ENCODE data around the gene TXNDC11. TPM values are rescaled to one million over a fixed set of nuclear protein-coding genes. Genes with fewer than 3 reads are reported as not detected.

TXNDC11 gene
- polyA plus RNA-seq, 2 of the 4 experiments (the other 2 are of a cell fraction), result 22.7 to 42.4 TPM

DNA sequence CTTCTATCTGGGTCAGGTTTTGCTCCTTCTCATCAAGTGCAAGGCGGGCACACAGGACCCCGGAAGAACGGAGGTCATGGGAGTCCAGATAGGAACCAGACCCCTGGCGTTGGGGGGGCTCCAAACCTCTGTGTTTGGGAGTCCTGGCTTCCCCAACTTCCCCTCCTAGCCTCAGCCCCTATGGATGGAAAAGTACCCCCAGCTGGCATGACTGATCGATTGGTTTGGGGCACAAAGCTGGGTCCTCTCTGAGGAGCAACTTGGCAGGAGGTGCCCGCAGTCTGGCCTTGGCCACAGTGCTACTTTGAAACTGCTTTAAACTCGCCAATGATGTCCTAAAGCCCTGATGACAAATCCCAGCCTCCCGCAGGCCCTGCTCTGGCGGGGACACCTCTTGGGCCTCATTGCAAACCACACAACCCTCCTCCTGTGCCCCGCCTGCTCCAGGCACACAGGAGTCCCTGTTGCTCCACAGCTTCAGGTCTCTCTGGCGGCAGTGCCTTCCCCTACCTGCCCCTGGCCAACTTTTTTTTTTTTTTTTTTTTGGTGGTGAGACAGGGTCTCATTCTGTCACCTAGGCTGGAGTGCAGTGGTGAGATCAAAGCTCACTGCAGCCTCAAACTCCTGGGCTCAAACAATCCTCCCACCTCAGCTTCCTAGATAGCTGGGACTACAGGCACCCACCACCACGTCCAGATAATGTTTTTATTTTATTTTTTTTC lies 112.5 kb downstream of the TXNDC11 start:
- H3K4me1 ChIP-seq, result peaks cover 26% of the 10 kb centered on the region
- ATAC-seq (no peak; a peak in 1 of 6 replicates), FAIRE-seq (no peak), DNase-seq (ENCODE audit: low read depth in 1 of 2, low spot score in 1 of 2) (no peak)
- CTCF ChIA-PET, result interaction anchor here (0.8 to 1.6 kb wide), 4 partner anchors 10 to 223 kb away, joined by 3 to 6 read pairs (median 4); no protein-coding TSS in a partner anchor
- H3K27ac ChIP-seq, result peak overlapping the region in 1 of 2 experiments; percentile 79; a peak in 3 of 6 replicates
- TF ChIP-seq HOXB5 (CRISPR knock-in tag; IDR thresholded peaks at IDR 0.05) (no peak), EHMT2 (IDR thresholded peaks at IDR 0.05; ENCODE audit: low read depth) (no peak)
- TF ChIP-seq, protein P1, sequence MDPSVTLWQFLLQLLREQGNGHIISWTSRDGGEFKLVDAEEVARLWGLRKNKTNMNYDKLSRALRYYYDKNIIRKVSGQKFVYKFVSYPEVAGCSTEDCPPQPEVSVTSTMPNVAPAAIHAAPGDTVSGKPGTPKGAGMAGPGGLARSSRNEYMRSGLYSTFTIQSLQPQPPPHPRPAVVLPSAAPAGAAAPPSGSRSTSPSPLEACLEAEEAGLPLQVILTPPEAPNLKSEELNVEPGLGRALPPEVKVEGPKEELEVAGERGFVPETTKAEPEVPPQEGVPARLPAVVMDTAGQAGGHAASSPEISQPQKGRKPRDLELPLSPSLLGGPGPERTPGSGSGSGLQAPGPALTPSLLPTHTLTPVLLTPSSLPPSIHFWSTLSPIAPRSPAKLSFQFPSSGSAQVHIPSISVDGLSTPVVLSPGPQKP (IDR thresholded peaks at IDR 0.05; ENCODE audit: low read depth, low read length), result no peak
- TF ChIP-seq, protein P2, sequence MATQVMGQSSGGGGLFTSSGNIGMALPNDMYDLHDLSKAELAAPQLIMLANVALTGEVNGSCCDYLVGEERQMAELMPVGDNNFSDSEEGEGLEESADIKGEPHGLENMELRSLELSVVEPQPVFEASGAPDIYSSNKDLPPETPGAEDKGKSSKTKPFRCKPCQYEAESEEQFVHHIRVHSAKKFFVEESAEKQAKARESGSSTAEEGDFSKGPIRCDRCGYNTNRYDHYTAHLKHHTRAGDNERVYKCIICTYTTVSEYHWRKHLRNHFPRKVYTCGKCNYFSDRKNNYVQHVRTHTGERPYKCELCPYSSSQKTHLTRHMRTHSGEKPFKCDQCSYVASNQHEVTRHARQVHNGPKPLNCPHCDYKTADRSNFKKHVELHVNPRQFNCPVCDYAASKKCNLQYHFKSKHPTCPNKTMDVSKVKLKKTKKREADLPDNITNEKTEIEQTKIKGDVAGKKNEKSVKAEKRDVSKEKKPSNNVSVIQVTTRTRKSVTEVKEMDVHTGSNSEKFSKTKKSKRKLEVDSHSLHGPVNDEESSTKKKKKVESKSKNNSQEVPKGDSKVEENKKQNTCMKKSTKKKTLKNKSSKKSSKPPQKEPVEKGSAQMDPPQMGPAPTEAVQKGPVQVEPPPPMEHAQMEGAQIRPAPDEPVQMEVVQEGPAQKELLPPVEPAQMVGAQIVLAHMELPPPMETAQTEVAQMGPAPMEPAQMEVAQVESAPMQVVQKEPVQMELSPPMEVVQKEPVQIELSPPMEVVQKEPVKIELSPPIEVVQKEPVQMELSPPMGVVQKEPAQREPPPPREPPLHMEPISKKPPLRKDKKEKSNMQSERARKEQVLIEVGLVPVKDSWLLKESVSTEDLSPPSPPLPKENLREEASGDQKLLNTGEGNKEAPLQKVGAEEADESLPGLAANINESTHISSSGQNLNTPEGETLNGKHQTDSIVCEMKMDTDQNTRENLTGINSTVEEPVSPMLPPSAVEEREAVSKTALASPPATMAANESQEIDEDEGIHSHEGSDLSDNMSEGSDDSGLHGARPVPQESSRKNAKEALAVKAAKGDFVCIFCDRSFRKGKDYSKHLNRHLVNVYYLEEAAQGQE (IDR thresholded peaks at IDR 0.05), result no peak
- no peaks in the 10 kb centered on the region for H3K9me3 ChIP-seq
- no peak overlapping the region for H3K4me3 ChIP-seq
- POLR2A ChIA-PET, result interaction anchor here (1.2 kb wide), 1 partner anchor 10 kb away, joined by 4 read pairs; no protein-coding TSS in a partner anchor
- WGBS (ENCODE audit: missing lambda C conversion rate), result 85% methylated on average over 12 of the region's 12 CpGs
- H3K4me2 ChIP-seq, result no peak overlapping the region

Small RNA genes lying within 50 kb of the gene (small RNA-seq; reads per million reads assigned to genes)
- gene RF00017, result 0 reads per million in 6 experiments

Other genes with a start within 250 kb of the TXNDC11 start
- gene LITAF, start 155.9 kb downstream of the TXNDC11 start, polyA plus RNA-seq (2011; rRNA removed), result 197 and 216 TPM in 2 replicates
- 197 to 227 TPM (median 218 TPM) in 3 replicates for gene LITAF, start 155.9 kb downstream of the TXNDC11 start, polyA plus RNA-seq (2017; fragmentation: RNase III; extraction: RNeasy Plus Mini Kit Qiagen cat#74134 plus additional on column Dnase treatment)
- 6.3 and 6.7 TPM in 2 replicates for gene SNN, start 74.4 kb downstream of the TXNDC11 start, polyA plus RNA-seq (2011; rRNA removed)
- gene SNN, start 74.4 kb downstream of the TXNDC11 start, polyA plus RNA-seq (2017; fragmentation: RNase III; extraction: RNeasy Plus Mini Kit Qiagen cat#74134 plus additional on column Dnase treatment), result 8.9 to 10.7 TPM (median 9.7 TPM) in 3 replicates
- 41.5 and 55.1 TPM in 2 replicates for gene ZC3H7A, start 54.4 kb upstream of the TXNDC11 start, polyA plus RNA-seq (2011; rRNA removed)
- gene ZC3H7A, start 54.4 kb upstream of the TXNDC11 start, polyA plus RNA-seq (2017; fragmentation: RNase III; extraction: RNeasy Plus Mini Kit Qiagen cat#74134 plus additional on column Dnase treatment), result 33.8 to 39.1 TPM (median 36.8 TPM) in 3 replicates
- gene RSL1D1, start 108.7 kb upstream of the TXNDC11 start, polyA plus RNA-seq (2011; rRNA removed), result 211 and 330 TPM in 2 replicates
- 205 to 251 TPM (median 209 TPM) in 3 replicates for gene RSL1D1, start 108.7 kb upstream of the TXNDC11 start, polyA plus RNA-seq (2017; fragmentation: RNase III; extraction: RNeasy Plus Mini Kit Qiagen cat#74134 plus additional on column Dnase treatment)
- gene GSPT1, start 173.1 kb upstream of the TXNDC11 start, polyA plus RNA-seq (2011; rRNA removed), result 174 and 215 TPM in 2 replicates
- gene GSPT1, start 173.1 kb upstream of the TXNDC11 start, polyA plus RNA-seq (2017; fragmentation: RNase III; extraction: RNeasy Plus Mini Kit Qiagen cat#74134 plus additional on column Dnase treatment), result 163 to 169 TPM (median 167 TPM) in 3 replicates
- gene NPIPB2, start 199.2 kb upstream of the TXNDC11 start, polyA plus RNA-seq (2011; rRNA removed), result 6.6 and 16.4 TPM in 2 replicates
- 2.7 to 3.6 TPM (median 3.0 TPM) in 3 replicates for gene NPIPB2, start 199.2 kb upstream of the TXNDC11 start, polyA plus RNA-seq (2017; fragmentation: RNase III; extraction: RNeasy Plus Mini Kit Qiagen cat#74134 plus additional on column Dnase treatment)
- gene TNFRSF17, start 222.4 kb upstream of the TXNDC11 start, polyA plus RNA-seq (2011; rRNA removed), result not detected in 2 replicates
- gene TNFRSF17, start 222.4 kb upstream of the TXNDC11 start, polyA plus RNA-seq (2017; fragmentation: RNase III; extraction: RNeasy Plus Mini Kit Qiagen cat#74134 plus additional on column Dnase treatment), result not detected in 3 replicates
- 4.3 and 4.6 TPM in 2 replicates for gene SNX29, start 233.9 kb upstream of the TXNDC11 start, polyA plus RNA-seq (2011; rRNA removed)
- gene SNX29, start 233.9 kb upstream of the TXNDC11 start, polyA plus RNA-seq (2017; fragmentation: RNase III; extraction: RNeasy Plus Mini Kit Qiagen cat#74134 plus additional on column Dnase treatment), result 2.4 to 2.8 TPM (median 2.5 TPM) in 3 replicates

Measured in A549 (cell line).